ENCODE measurements around the gene GRIK3. TPM values are rescaled to one million over a fixed set of nuclear protein-coding genes. Genes with fewer than 3 reads are reported as not detected.

GRIK3 gene
- total and polyA plus RNA-seq, 7 experiments from 2014 or later, result not detected

- DNase-seq (no peak), ATAC-seq (no peak)
- intact Hi-C loops (cut with micrococcal nuclease), result no loop called here
- Mint-ChIP-seq H3K36me3 (no peaks in the 10 kb centered on the region), H3K4me1 (peaks cover 0 to 1% (median 0%) of the 10 kb centered on the region in 7 donors), H3K4me3 (no peak overlapping the region), H3K27ac (no peak overlapping the region), H3K9me3 (no peaks in the 10 kb centered on the region), H3K27me3 (peaks cover 0 to 30% (median 8%) of the 10 kb centered on the region in 5 donors)
- H3K36me3 ChIP-seq (ENCODE audit: control insufficient read depth in 2 of 3, insufficient read depth in 3 of 3, low read length in 3 of 3), result no peaks in the 10 kb centered on the region
- no peak overlapping the region for H3K4me3 ChIP-seq (ENCODE audit: low read length)
- H3K4me1 ChIP-seq (ENCODE audit: control insufficient read depth in 2 of 2, insufficient read depth in 2 of 2, low read length in 2 of 2), result no peaks in the 10 kb centered on the region
- CTCF ChIA-PET, result no interaction called here
- H3K27me3 ChIP-seq (ENCODE audit: control insufficient read depth in 2 of 2, insufficient read depth in 2 of 2, low read length in 2 of 2), result no peaks in the 10 kb centered on the region
- H3K9me3 ChIP-seq (ENCODE audit: control insufficient read depth in 2 of 3, low read length in 3 of 3), result no peaks in the 10 kb centered on the region
- no peak overlapping the region for H3K27ac ChIP-seq (ENCODE audit: low read depth, low read length)
- POLR2A ChIA-PET, result no interaction called here
Observed at GRCh38 chr1:36843027-36843426, 191.3 kb downstream of the GRIK3 start.

GRCh38 chr1:36842448-36842847 lies 191.9 kb downstream of the GRIK3 start:
- ChIA-PET POLR2A (no interaction called here), CTCF (no interaction called here)
- Histone ChIP-seq H3K9me3 (ENCODE audit: control insufficient read depth in 2 of 3, low read length in 3 of 3) (no peaks in the 10 kb centered on the region), H3K4me1 (ENCODE audit: control insufficient read depth in 2 of 2, insufficient read depth in 2 of 2, low read length in 2 of 2) (no peaks in the 10 kb centered on the region), H3K27ac (ENCODE audit: low read depth, low read length) (no peak overlapping the region), H3K36me3 (ENCODE audit: control insufficient read depth in 2 of 3, insufficient read depth in 3 of 3, low read length in 3 of 3) (no peaks in the 10 kb centered on the region), H3K27me3 (ENCODE audit: control insufficient read depth in 2 of 2, insufficient read depth in 2 of 2, low read length in 2 of 2) (no peaks in the 10 kb centered on the region), H3K4me3 (ENCODE audit: low read length) (no peak overlapping the region)
- H3K27me3 Mint-ChIP-seq, result peaks cover 0 to 36% (median 14%) of the 10 kb centered on the region in 5 donors
- H3K4me1 Mint-ChIP-seq, result peaks cover 0 to 1% (median 0%) of the 10 kb centered on the region in 7 donors
- no peak for DNase-seq
- ATAC-seq, result no peak
- H3K4me3 Mint-ChIP-seq, result no peak overlapping the region
- no peak overlapping the region for H3K27ac Mint-ChIP-seq
- H3K36me3 Mint-ChIP-seq, result no peaks in the 10 kb centered on the region
- intact Hi-C loops (cut with micrococcal nuclease), result no loop called here
- no peaks in the 10 kb centered on the region for H3K9me3 Mint-ChIP-seq

GRCh38 chr1:36839485-36839884 lies 194.8 kb downstream of the GRIK3 start:
- ATAC-seq (no peak), DNase-seq (no peak)
- no peaks in the 10 kb centered on the region for H3K36me3 Mint-ChIP-seq
- Histone ChIP-seq H3K27me3 (ENCODE audit: control insufficient read depth in 2 of 2, insufficient read depth in 2 of 2, low read length in 2 of 2) (no peaks in the 10 kb centered on the region), H3K36me3 (ENCODE audit: control insufficient read depth in 2 of 3, insufficient read depth in 3 of 3, low read length in 3 of 3) (no peaks in the 10 kb centered on the region), H3K9me3 (ENCODE audit: control insufficient read depth in 2 of 3, low read length in 3 of 3) (no peaks in the 10 kb centered on the region), H3K4me1 (ENCODE audit: control insufficient read depth in 2 of 2, insufficient read depth in 2 of 2, low read length in 2 of 2) (no peaks in the 10 kb centered on the region), H3K4me3 (ENCODE audit: low read length) (no peak overlapping the region), H3K27ac (ENCODE audit: low read depth, low read length) (no peak overlapping the region)
- peaks cover 0 to 1% (median 0%) of the 10 kb centered on the region in 7 donors for H3K4me1 Mint-ChIP-seq
- peaks cover 0 to 54% (median 24%) of the 10 kb centered on the region in 5 donors for H3K27me3 Mint-ChIP-seq
- H3K4me3 Mint-ChIP-seq, result no peak overlapping the region
- intact Hi-C loops (cut with micrococcal nuclease), result no loop called here
- POLR2A ChIA-PET, result no interaction called here
- no peaks in the 10 kb centered on the region for H3K9me3 Mint-ChIP-seq
- CTCF ChIA-PET, result no interaction called here
- no peak overlapping the region for H3K27ac Mint-ChIP-seq

GRCh38 chr1:36838888-36839287 lies 195.4 kb downstream of the GRIK3 start:
- ATAC-seq, result no peak
- Histone ChIP-seq H3K4me3 (ENCODE audit: low read length) (no peak overlapping the region), H3K9me3 (ENCODE audit: control insufficient read depth in 2 of 3, low read length in 3 of 3) (no peaks in the 10 kb centered on the region), H3K4me1 (ENCODE audit: control insufficient read depth in 2 of 2, insufficient read depth in 2 of 2, low read length in 2 of 2) (no peaks in the 10 kb centered on the region), H3K36me3 (ENCODE audit: control insufficient read depth in 2 of 3, insufficient read depth in 3 of 3, low read length in 3 of 3) (no peaks in the 10 kb centered on the region), H3K27me3 (ENCODE audit: control insufficient read depth in 2 of 2, insufficient read depth in 2 of 2, low read length in 2 of 2) (no peaks in the 10 kb centered on the region), H3K27ac (ENCODE audit: low read depth, low read length) (no peak overlapping the region)
- intact Hi-C loops (cut with micrococcal nuclease), result no loop called here
- Mint-ChIP-seq H3K27ac (no peak overlapping the region), H3K36me3 (no peaks in the 10 kb centered on the region), H3K4me3 (no peak overlapping the region), H3K9me3 (no peaks in the 10 kb centered on the region), H3K4me1 (peaks cover 0 to 1% (median 0%) of the 10 kb centered on the region in 7 donors), H3K27me3 (peaks cover 0 to 57% (median 27%) of the 10 kb centered on the region in 5 donors)
- ChIA-PET POLR2A (no interaction called here), CTCF (no interaction called here)
- no peak for DNase-seq

DNA sequence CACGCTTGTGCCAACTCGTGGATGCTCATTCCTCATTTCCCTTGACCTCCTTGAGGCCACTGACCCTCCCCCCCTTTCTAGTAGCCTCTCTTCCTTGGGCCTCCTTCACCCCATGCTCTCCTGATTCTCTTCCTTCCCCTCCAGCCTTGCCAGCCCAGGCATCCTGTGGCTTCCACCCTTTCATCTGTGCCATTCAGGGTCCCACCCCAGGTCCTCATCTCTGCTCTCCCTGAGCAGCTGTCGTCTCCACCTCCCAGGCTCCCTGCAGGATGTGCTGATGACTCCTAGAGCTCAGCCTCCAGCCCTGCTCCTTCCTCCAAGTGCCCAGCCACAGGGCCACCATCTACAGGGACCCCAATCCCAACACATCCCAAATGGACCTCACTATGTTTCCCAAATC lies 197.4 kb downstream of the GRIK3 start:
- no peak for ATAC-seq
- DNase-seq, result no peak
- POLR2A ChIA-PET, result no interaction called here
- peaks cover 0 to 1% (median 0%) of the 10 kb centered on the region in 7 donors for H3K4me1 Mint-ChIP-seq
- no peaks in the 10 kb centered on the region for H3K27me3 ChIP-seq (ENCODE audit: control insufficient read depth in 2 of 2, insufficient read depth in 2 of 2, low read length in 2 of 2)
- H3K4me3 ChIP-seq (ENCODE audit: low read length), result no peak overlapping the region
- H3K4me3 Mint-ChIP-seq, result no peak overlapping the region
- H3K27ac ChIP-seq (ENCODE audit: low read depth, low read length), result no peak overlapping the region
- H3K9me3 ChIP-seq (ENCODE audit: control insufficient read depth in 2 of 3, low read length in 3 of 3), result no peaks in the 10 kb centered on the region
- H3K36me3 Mint-ChIP-seq, result no peaks in the 10 kb centered on the region
- CTCF ChIA-PET, result no interaction called here
- H3K9me3 Mint-ChIP-seq, result no peaks in the 10 kb centered on the region
- H3K36me3 ChIP-seq (ENCODE audit: control insufficient read depth in 2 of 3, insufficient read depth in 3 of 3, low read length in 3 of 3), result no peaks in the 10 kb centered on the region
- no peaks in the 10 kb centered on the region for H3K4me1 ChIP-seq (ENCODE audit: control insufficient read depth in 2 of 2, insufficient read depth in 2 of 2, low read length in 2 of 2)
- intact Hi-C loops (cut with micrococcal nuclease), result no loop called here
- no peak overlapping the region for H3K27ac Mint-ChIP-seq
- peaks cover 0 to 62% (median 30%) of the 10 kb centered on the region in 5 donors for H3K27me3 Mint-ChIP-seq

GRCh38 chr1:36836196-36836883 lies 198.0 kb downstream of the GRIK3 start:
- no peak for DNase-seq
- ATAC-seq, result no peak
- Histone ChIP-seq H3K27me3 (ENCODE audit: control insufficient read depth in 2 of 2, insufficient read depth in 2 of 2, low read length in 2 of 2) (no peaks in the 10 kb centered on the region), H3K4me1 (ENCODE audit: control insufficient read depth in 2 of 2, insufficient read depth in 2 of 2, low read length in 2 of 2) (no peaks in the 10 kb centered on the region), H3K4me3 (ENCODE audit: low read length) (no peak overlapping the region), H3K27ac (ENCODE audit: low read depth, low read length) (no peak overlapping the region), H3K9me3 (ENCODE audit: control insufficient read depth in 2 of 3, low read length in 3 of 3) (no peaks in the 10 kb centered on the region), H3K36me3 (ENCODE audit: control insufficient read depth in 2 of 3, insufficient read depth in 3 of 3, low read length in 3 of 3) (no peaks in the 10 kb centered on the region)
- no peak overlapping the region for H3K27ac Mint-ChIP-seq
- H3K4me3 Mint-ChIP-seq, result no peak overlapping the region
- H3K27me3 Mint-ChIP-seq, result peaks cover 0 to 61% (median 26%) of the 10 kb centered on the region in 5 donors
- ChIA-PET CTCF (no interaction called here), POLR2A (no interaction called here)
- H3K36me3 Mint-ChIP-seq, result no peaks in the 10 kb centered on the region
- peaks cover 0 to 1% (median 0%) of the 10 kb centered on the region in 7 donors for H3K4me1 Mint-ChIP-seq
- intact Hi-C loops (cut with micrococcal nuclease), result no loop called here
- no peaks in the 10 kb centered on the region for H3K9me3 Mint-ChIP-seq

DNA sequence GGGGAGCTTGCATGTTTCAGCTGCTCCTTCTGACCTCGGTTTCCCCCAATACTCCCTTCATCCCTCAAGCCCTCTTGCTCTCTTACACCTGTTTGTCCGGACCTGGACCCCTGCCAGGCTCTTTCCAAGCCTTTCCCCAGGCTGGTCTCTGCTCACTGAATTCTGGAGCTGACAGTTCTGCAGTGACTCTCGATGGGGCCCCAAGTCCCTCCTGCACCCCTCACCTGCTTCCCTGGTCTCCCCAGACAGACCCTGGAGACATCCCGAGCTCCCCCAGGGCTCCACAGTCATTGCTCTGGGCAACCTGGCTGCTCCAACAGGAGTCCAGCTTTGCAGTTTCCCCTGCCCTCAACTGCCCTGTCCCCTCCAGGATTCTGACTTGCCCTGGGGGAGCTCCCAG lies 198.6 kb downstream of the GRIK3 start:
- no peaks in the 10 kb centered on the region for H3K27me3 ChIP-seq (ENCODE audit: control insufficient read depth in 2 of 2, insufficient read depth in 2 of 2, low read length in 2 of 2)
- H3K4me3 ChIP-seq (ENCODE audit: low read length), result no peak overlapping the region
- peaks cover 0 to 58% (median 23%) of the 10 kb centered on the region in 5 donors for H3K27me3 Mint-ChIP-seq
- H3K27ac ChIP-seq (ENCODE audit: low read depth, low read length), result no peak overlapping the region
- no peaks in the 10 kb centered on the region for H3K36me3 Mint-ChIP-seq
- no peaks in the 10 kb centered on the region for H3K4me1 ChIP-seq (ENCODE audit: control insufficient read depth in 2 of 2, insufficient read depth in 2 of 2, low read length in 2 of 2)
- CTCF ChIA-PET, result no interaction called here
- POLR2A ChIA-PET, result no interaction called here
- H3K9me3 ChIP-seq (ENCODE audit: control insufficient read depth in 2 of 3, low read length in 3 of 3), result no peaks in the 10 kb centered on the region
- H3K27ac Mint-ChIP-seq, result no peak overlapping the region
- H3K9me3 Mint-ChIP-seq, result no peaks in the 10 kb centered on the region
- intact Hi-C loops (cut with micrococcal nuclease), result no loop called here
- no peaks in the 10 kb centered on the region for H3K36me3 ChIP-seq (ENCODE audit: control insufficient read depth in 2 of 3, insufficient read depth in 3 of 3, low read length in 3 of 3)
- no peak overlapping the region for H3K4me3 Mint-ChIP-seq
- H3K4me1 Mint-ChIP-seq, result peaks cover 0 to 1% (median 0%) of the 10 kb centered on the region in 7 donors
- ATAC-seq, result no peak
- DNase-seq, result no peak

Data from naive thymus-derived CD4-positive, alpha-beta T cell (primary cell).